Gastroesophageal sphincter (tissue), 4 donors: ENCODE measurements around the gene PLEKHA3. TPM values are rescaled to one million over a fixed set of nuclear protein-coding genes. Genes with fewer than 3 reads are reported as not detected.

Source experiments
- ATAC-seq: fragments of 150-250 bp; one replicate; pipeline ENCODE4 v1.9.1; 2016; ENCODE audit warnings: mild to moderate bottlenecking, moderate library complexity
- H3K27ac ChIP-seq, 4 donors: fragments of 200-600 bp; sonication (generic) in 3 of 4; 1 replicate in 3 of 4; 2 replicates in 1 of 4; pipeline ENCODE4 v1.5.1; 2016 to 2019
- H3K27me3 ChIP-seq: fragments of 200-600 bp; sonication (generic); one replicate; pipeline ENCODE4 v1.5.1; 2019
- H3K36me3 ChIP-seq, 2 donors: fragments of 200-600 bp; sonication (generic); one replicate each; pipeline ENCODE4 v1.5.1; 2019; ENCODE audit warnings: control low read depth in 1 of 2
- H3K4me1 ChIP-seq, 3 donors: fragments of 200-600 bp; sonication (generic); 1 replicate in 2 of 3; 2 replicates in 1 of 3; pipeline ENCODE4 v1.5.1; 2016 to 2019; ENCODE audit warnings: control low read depth in 2 of 3
- H3K4me3 ChIP-seq, 2 donors: fragments of 200-600 bp; sonication (generic); one replicate each; pipeline ENCODE4 v1.5.1; 2019; ENCODE audit warnings: mild to moderate bottlenecking in 1 of 2, moderate library complexity in 1 of 2
- H3K9me3 ChIP-seq, 3 donors: fragments of 200-600 bp; sonication (generic); one replicate each; pipeline ENCODE4 v1.5.1; 2017 to 2019; ENCODE audit warnings: control low read depth in 2 of 3
- CTCF ChIP-seq, 4 experiments: fragments of 200-600 bp in 2 of 4; fragments of 450-650 bp in 2 of 4; sonication (generic) in 1 of 4; IDR thresholded peaks; one replicate each; pipeline ENCODE4 v1.5.1; 2017 to 2019; ENCODE audit warnings: antibody characterized with exemption in 4 of 4, mild to moderate bottlenecking in 2 of 4, moderate library complexity in 2 of 4
- EP300 ChIP-seq: sonication (generic); formaldehyde crosslinking; IDR thresholded peaks from one replicate; pipeline ENCODE4 v1.6.1; 2017; ENCODE audit warnings: antibody characterized with exemption, mild to moderate bottlenecking
- POLR2A ChIP-seq, 2 donors: fragments of 450-650 bp; IDR thresholded peaks; one replicate each; pipeline ENCODE4 v1.6.1; 2017; ENCODE audit warnings: antibody characterized with exemption in 2 of 2, mild to moderate bottlenecking in 2 of 2, moderate library complexity in 1 of 2
- POLR2AphosphoS5 ChIP-seq: sonication (generic); formaldehyde crosslinking; IDR thresholded peaks from one replicate; pipeline ENCODE4 v1.6.1; 2017; ENCODE audit warnings: antibody characterized with exemption
- WGBS, 2 donors: methylation state at CpG; one replicate each; pipeline ENCODE4 v1.1.5; 2018; ENCODE audit warnings: low coverage in 1 of 2; 5-methylcytosine and 5-hydroxymethylcytosine counted together
- total RNA-seq, 4 donors: library from RNA; depleted of rRNA; stranded (reverse); fragments of >200 nt; gene quantifications; one replicate each; pipeline ENCODE4 v1.1.0, GENCODE V29; 2016

PLEKHA3 gene
- total RNA-seq, 4 donors from 2014 or later = 21.4 to 35.6 (median 31.8) TPM

GRCh38 chr2:178550352-178550751, 70.1 kb downstream of the PLEKHA3 start:
- ATAC-seq = no peak
- no peak overlapping the region for H3K4me3 ChIP-seq
- H3K27me3 ChIP-seq = no peaks in the 10 kb centered on the region
- no peaks in the 10 kb centered on the region for H3K4me1 ChIP-seq
- H3K36me3 ChIP-seq = peaks cover 0 to 49% of the 10 kb centered on the region in 2 donors
- H3K27ac ChIP-seq = no peak overlapping the region
- no peaks in the 10 kb centered on the region for H3K9me3 ChIP-seq
- no peak for TF ChIP-seq CTCF (IDR thresholded peaks at IDR 0.05)
- no peak for TF ChIP-seq POLR2A (IDR thresholded peaks at IDR 0.05)
- TF ChIP-seq POLR2AphosphoS5 = no peak
- no peak for TF ChIP-seq EP300
- 89 to 100% methylated on average over 2 of the region's 2 CpGs for WGBS, 2 donors

DNA sequence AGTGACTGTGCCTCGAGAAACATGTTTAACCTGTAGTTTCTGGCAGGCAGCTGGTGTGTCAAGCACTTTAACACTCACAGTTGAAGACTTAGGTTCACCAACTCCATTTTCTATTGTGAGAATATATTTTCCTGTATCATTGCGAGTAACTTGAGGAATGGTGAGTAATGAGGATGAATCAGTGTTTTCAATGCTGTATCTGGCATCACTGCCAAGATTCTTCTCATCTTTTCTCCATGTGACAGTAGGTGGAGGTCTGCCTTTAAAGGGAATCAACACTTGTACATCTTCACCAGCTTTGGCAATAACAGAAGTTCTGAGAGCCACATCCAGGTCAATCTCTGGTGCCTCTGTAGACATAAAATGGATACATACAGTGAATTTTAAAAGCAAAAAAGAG, 72.8 kb downstream of the PLEKHA3 start:
- Histone ChIP-seq H3K4me1 (no peaks in the 10 kb centered on the region), H3K9me3 (no peaks in the 10 kb centered on the region), H3K27ac (no peak overlapping the region), H3K36me3 (peaks cover 0 to 32% of the 10 kb centered on the region in 2 donors), H3K4me3 (no peak overlapping the region), H3K27me3 (no peaks in the 10 kb centered on the region)
- TF ChIP-seq EP300 = no peak
- ATAC-seq = no peak
- 63 to 73% methylated on average over 1 to 2 of the region's 2 CpGs for WGBS, 2 donors

Other genes starting within 250 kb of the PLEKHA3 start
- 10 to 100 TPM; 72.2 to 89.9 (median 82.4) TPM for gene PRKRA, start 29.3 kb upstream of the PLEKHA3 start, total RNA-seq
- 1 to 10 TPM; 2.9 to 4.7 (median 3.9) TPM for gene PJVK, start 29.1 kb upstream of the PLEKHA3 start, total RNA-seq
- 10 to 100 TPM in 2 of 4 donors, 1 to 10 TPM in 2; 7.3 to 21.9 (median 12.6) TPM for gene FKBP7, start 1.9 kb upstream of the PLEKHA3 start, total RNA-seq